GM18519 (cell line): Measurements from ENCODE around the gene LMOD2.

Experiments used
- ATAC-seq: cut with Tn5 transposase; IDR thresholded peaks from one replicate; pipeline ENCODE4 v1.9.1; 2021; ENCODE audit warnings: mild to moderate bottlenecking, moderate library complexity; ENCODE audit not compliant: unreplicated experiment, low FRiP score

Gene LMOD2

GRCh38 chr7:123666492-123666891 lies 10.8 kb downstream of the LMOD2 start:
- ATAC-seq, result no peak

- ATAC-seq, result no peak
These were observed 13.8 kb downstream of the LMOD2 start for GRCh38 chr7:123669485-123669884.

GRCh38 chr7:123673137-123673732 lies 17.6 kb downstream of the LMOD2 start:
- ATAC-seq, result no peak

GRCh38 chr7:123673752-123674398 lies 18.2 kb downstream of the LMOD2 start:
- no peak for ATAC-seq

- ATAC-seq, result no peak
These were observed 18.9 kb downstream of the LMOD2 start for GRCh38 chr7:123674399-123675180.

- no peak for ATAC-seq
These were observed 19.5 kb downstream of the LMOD2 start for GRCh38 chr7:123675181-123675473.

- no peak for ATAC-seq
These were observed 21.5 kb downstream of the LMOD2 start for GRCh38 chr7:123677061-123677715.

- no peak for ATAC-seq
These were observed 23.9 kb downstream of the LMOD2 start for GRCh38 chr7:123679614-123680013.

- no peak for ATAC-seq
These were observed 24.9 kb downstream of the LMOD2 start for GRCh38 chr7:123680580-123680979.

- ATAC-seq, result no peak
These were observed 25.9 kb downstream of the LMOD2 start for GRCh38 chr7:123681561-123681960.

- ATAC-seq, result peak; percentile 64
These were observed 27.0 kb downstream of the LMOD2 start for GRCh38 chr7:123682690-123683089.

GRCh38 chr7:123687161-123687560 lies 31.5 kb downstream of the LMOD2 start:
- ATAC-seq, result no peak

GRCh38 chr7:123687727-123688126 lies 32.1 kb downstream of the LMOD2 start:
- ATAC-seq, result no peak

GRCh38 chr7:123689250-123689649 lies 33.6 kb downstream of the LMOD2 start:
- ATAC-seq, result no peak

- no peak for ATAC-seq
These were observed 34.9 kb downstream of the LMOD2 start for GRCh38 chr7:123690550-123690949.

- ATAC-seq, result no peak
These were observed 36.8 kb downstream of the LMOD2 start for GRCh38 chr7:123692471-123692877.

GRCh38 chr7:123695944-123696677 lies 40.4 kb downstream of the LMOD2 start:
- no peak for ATAC-seq

GRCh38 chr7:123705211-123705901 lies 49.7 kb downstream of the LMOD2 start:
- ATAC-seq, result no peak

GRCh38 chr7:123709525-123709924 lies 53.9 kb downstream of the LMOD2 start:
- no peak for ATAC-seq

GRCh38 chr7:123710683-123711082 lies 55.0 kb downstream of the LMOD2 start:
- ATAC-seq, result no peak
